ENCODE measurements around the gene CLEC5A.
"Not testable (repeated sequence)": the region's sequence is repeated elsewhere in the genome, so short reads cannot be mapped to it uniquely, and the experiment has no call there.

CLEC5A gene

GRCh38 chr7:141946796-141947195 lies at the start of gene CLEC5A:
TSS of gene CLEC5A (minus strand) at chr7:141946974. CDS start at chr7:141946292, 682 bp downstream.
- no peak for DNase-seq

DNA sequence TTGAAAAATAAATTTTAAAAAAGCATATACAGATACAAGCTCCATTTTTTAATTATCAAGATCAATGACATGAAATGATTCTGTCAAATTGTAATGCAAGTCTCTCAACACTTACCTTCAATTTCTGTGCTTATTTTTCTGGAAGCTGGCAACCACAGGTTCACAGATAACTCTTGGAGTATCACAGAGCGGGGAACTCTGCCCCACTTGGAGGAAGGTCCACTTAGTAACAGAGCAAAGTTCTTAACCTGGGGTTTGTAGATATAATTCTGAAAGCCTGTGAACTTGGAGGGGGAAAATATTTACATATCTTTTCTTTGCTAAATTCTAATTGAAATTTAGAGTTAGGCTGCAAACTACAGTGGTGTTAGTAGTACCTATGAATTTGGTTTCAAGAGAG lies 46.6 kb upstream of the CLEC5A start:
- no peak for DNase-seq

DNA sequence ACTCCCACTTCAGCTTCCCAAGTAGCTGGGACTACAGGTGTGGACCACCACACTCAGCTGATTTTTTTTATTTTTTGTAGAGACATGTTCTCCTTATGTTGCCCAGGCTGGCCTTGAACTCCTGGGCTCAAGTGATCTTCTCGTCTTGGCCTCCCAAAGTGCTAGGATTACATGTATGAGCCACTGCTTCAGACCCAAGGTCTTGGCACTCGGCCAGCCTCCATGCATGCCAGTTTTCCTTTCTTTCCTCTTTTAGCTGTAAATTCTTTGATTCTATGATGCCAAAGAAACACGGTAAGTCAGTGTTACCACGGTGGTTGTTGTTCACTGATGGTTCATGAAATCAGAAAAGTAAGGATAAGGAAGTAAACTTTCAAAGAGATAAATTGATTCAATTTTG lies 45.9 kb upstream of the CLEC5A start:
- DNase-seq = no peak

DNA sequence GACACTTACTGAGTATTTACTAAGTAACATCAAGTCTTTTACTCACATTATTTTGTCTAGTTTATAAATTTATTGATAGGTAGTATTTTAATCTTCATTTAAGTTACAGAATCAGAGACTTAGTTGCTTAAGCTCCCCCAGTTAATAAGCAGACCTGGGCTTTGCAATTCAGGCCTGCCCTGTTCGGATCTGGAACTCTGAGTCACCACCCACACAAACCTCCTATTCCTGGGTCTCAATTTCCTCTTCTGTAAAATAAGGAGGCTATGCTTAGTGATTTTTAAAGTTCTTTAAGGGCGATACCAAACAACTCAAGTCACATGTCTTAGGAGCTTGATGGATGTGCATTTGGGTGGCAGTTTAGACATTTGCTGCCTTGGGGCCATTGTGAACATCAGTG lies 45.4 kb upstream of the CLEC5A start:
- no peak for DNase-seq

- DNase-seq = no peak
Observed at GRCh38 chr7:141991140-141991539, 44.4 kb upstream of the CLEC5A start.

DNA sequence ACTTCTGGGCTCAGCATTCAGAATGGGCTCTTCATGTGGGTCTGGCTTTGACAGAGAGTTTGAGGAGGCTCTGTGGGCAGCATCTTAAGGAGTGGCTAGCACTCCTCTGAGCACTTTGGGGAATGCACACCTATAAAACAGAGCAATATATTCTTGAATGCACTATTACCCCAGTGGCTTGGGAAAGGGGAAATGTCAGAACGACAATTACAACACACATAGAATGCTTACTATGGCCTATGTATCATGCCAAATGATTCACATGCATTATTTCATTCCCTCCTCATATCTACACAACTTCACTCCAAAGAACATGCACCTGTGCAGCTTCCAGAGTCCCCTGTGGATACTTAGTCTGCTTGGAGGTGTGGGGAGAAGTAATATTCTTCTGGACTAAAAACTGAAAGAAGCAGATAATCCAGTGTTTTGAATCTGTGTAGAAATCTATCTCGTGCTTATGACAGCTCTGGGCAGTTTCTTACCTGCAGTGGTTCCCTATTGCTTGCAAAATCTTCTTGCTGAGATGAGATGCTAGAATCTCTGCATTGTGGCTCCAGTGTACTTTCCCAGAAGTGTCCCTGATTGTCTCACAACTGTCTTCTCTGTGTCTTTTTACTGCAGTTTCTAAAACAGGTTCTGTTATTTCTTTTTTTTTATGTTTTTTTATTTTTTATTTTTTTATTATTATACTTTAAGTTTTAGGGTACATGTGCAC lies 43.4 kb upstream of the CLEC5A start:
- DNase-seq = no peak

DNA sequence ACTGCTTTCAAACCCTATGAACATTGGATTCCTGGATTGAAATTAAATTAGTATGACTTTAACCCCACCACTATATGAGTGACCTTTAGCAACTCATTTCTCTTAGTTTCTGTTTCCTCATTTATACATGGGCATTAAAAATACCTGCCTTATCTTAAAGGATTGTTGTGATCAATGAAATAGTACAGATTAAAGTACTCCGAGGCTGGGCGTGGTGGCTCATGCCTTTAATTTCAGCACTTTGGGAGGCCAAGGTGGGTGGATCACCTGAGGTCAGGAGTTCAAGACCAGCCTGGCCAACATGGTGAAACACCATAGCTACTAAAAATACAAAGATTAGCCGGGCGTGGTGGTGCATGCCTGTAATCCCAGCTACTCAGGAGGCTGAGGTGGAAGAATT lies 41.0 kb upstream of the CLEC5A start:
- DNase-seq = not testable (repeated sequence)

DNA sequence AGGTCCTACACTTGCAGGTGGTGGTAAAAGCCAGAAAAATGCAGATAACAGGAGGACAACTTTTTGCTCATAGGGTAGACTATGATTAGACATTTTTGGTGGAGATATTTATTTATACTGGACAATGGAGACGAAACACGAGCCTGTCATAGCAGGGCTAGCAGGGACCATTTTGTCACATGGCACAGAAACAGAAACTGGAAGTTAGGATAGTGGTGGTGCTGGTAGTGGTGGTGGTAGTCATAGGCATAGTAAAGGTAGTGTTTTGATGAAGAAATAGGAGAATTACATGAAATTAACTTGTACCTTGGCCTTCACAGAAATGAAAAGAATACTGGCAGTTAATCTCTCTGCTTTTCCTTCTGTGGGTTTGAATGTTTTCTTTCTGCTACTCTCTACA lies 40.1 kb upstream of the CLEC5A start:
- no peak for DNase-seq

DNA sequence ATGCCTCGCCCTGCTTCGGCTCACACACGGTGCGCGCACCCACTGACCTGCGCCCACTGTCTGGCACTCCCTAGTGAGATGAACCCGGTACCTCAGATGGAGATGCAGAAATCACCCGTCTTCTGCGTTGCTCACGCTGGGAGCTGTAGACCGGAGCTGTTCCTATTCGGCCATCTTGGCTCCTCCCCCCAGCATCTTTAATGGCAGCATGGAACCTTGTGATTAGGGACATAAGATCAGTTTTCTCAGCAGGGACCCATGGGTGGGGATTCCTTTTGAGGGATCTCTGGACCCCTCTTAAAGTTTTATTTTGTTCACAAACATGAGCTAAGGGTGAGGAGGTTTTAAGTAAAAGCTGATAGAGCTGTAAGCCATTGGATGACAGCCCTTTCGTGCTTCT lies 39.2 kb upstream of the CLEC5A start:
- not testable (repeated sequence) for DNase-seq

DNA sequence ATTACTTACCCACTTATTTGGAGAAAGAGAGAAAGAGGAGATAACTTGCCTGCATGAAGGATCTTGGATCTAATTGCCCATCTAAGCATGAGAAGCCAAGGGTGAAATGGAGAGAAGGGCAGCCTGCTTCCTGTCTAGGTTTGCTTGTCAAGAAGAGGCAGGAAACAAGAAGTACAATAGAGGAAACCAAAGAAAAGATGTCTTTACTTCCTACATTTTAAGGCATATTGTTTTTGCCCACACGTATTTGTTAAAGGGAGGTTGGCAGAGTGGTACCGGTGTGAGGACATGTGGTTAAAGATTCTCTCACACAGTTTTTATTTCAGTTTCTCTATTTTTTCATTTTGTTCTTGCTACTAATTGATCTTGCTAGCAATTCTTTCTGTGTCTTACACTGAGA lies 32.8 kb upstream of the CLEC5A start:
- DNase-seq = no peak

GRCh38 chr7:141978351-141978750 lies 31.6 kb upstream of the CLEC5A start:
- DNase-seq = no peak

- DNase-seq = no peak
Observed at GRCh38 chr7:141976524-141977245, 29.9 kb upstream of the CLEC5A start.

DNA sequence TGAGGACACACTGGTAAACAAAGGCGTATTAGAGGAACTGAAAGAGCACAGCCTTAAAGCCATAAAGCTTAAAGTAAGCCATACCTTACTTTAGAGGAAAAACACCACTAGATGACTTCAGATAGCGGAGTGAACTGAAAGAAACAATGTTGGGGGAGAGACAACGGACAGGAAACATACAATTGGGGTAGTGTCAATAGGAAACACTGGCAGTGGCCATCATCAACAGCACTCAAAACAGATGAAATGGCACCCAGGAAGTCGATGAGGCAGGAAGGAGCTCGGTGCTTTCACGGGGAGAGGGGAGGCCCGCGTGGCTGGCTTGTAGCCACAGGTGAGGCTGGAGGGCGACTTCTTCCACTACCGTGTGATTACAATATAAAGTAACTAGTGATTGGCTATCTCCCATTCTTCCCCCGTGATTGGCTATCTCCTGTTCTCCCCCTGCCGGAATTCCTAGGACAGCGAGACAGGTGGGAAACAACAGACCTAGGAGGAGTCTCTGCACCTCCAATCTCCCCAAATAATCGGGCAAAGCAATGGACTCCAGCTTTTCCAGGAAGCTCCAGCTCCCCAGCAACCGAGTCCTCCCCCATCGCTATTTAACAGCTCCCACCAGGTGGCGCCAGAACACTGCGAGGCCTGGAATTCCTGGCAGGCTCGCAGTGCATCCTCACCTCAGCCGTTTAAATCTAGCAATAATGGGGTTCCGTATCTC lies 29.2 kb upstream of the CLEC5A start:
- DNase-seq = no peak

DNA sequence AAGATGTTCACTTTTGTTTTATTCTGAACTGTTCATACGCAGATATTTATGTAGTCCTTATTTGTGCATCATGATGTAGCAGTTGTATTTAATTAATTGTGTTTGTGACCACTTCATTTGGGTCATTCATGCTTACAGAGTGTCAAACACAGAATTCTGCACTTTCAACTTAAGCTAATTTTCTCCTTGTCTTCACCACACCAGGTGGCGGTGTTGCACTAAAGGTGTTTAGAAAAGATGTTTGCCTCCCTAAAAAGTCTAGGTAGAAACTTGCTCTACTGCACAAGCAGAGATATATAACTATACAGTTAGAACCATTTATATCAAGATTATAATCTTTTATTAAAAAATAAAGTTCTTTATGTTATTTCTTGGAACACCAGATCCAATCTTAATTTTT lies 28.1 kb upstream of the CLEC5A start:
- no peak for DNase-seq

GRCh38 chr7:141973673-141974072 lies 26.9 kb upstream of the CLEC5A start, which contains the start of gene TAS2R38:
TSS of gene TAS2R38 (minus strand) at chr7:141973773. CDS start at chr7:141973689, 84 bp downstream.
- DNase-seq = no peak

- DNase-seq = no peak
Observed at GRCh38 chr7:141960687-141961422, 14.1 kb upstream of the CLEC5A start.

GRCh38 chr7:141956084-141956483 lies 9.3 kb upstream of the CLEC5A start:
- DNase-seq = no peak

- DNase-seq = no peak
Observed at GRCh38 chr7:141954334-141954733, 7.6 kb upstream of the CLEC5A start.

DNA sequence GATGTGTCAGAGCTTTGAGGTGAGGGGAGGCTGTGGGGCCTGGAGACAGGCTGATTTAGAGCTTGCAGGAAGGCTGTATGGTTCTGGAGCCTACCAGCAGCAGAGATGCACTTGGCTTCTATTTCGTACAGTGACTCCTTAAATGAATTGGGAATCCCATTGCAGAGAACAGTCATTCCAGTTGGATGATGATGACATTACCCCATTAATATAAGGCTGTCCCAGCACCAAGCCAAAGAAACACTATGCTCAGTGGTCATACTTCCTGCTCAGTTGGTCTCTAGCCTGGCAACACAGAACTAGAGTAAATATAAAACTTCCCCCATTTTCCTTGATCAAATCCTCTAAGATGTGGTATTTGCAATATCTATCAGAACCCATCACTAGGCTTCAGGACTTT lies 5.7 kb upstream of the CLEC5A start:
- DNase-seq = no peak

DNA sequence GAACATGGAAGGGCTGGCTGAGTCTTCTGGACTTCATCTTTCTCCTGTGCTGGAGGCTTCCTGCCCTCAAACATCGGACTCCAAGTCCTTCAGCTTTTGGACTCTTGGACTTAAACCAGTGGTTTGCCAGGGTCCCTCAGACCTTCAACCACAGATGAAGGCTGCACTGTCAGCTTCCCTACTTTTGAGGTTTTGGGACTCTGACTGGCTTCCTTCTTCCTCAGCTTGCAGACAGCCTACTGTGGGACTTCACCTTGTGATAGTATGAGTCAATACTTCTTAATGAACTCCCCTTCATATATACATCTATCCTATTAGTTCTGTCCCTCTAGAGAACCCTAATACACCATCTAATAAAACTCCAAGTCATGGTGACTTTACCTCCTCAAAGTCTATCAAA lies 4.0 kb upstream of the CLEC5A start:
- no peak for DNase-seq

DNA sequence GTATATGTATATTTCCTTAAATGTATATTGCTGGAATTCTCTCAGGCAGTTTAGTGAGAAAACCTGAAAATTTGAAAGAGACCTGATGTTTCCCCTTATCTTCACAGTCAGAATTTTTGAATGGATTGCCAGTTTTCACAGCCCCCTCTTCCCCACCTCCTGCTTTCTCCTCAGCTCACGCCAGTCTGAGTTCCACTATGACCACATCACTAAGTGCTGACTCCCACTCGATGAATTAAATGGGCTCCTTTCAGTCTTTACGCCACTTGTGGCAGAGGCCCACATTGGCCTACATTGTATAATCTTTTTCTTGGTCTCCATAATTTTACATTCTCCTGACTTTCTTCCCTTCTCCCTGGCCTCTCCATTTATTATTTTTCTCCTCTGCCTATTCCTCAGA lies 3.1 kb upstream of the CLEC5A start:
- DNase-seq = no peak

DNA sequence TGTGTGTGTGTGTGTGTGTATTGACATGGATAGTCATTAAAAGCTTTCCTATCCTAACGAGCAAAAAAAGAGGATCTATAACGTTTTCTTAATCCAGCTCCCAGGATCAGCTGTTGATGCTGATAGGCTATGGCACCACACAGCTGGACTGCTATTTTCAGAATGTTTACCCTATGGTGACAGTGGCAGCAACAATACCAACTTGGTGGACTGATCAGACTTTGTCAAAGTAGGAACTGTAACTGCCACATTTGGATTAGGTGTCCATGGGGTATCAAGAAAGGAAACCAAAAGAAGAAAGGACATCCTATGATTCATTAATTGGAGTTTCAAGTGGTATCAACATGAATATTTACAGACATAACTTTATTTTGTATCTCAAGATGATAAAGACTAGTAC lies 2.7 kb upstream of the CLEC5A start:
- no peak for DNase-seq

DNA sequence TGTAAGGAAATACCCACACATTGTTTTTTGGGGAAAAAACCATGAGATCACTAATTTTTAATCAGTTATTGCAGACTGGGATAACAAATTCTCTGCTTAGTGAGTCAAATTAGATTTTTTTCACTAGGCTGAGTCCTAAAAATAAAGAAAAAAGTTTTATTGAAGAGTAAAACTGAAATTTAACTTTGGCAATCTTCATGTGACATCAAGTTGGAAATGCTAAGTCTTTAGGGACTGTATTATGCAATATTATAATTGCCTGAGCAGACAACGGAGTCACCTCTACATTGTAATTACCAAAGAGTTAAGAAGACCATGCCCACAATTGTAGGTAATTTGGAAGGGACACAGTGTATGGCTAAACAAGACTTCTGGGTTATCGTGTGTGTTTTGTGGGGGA lies 2.2 kb upstream of the CLEC5A start:
- DNase-seq = no peak
